Liver (tissue), 9 donors: ENCODE results near the gene BTF3L4. TPM values are rescaled to one million over a fixed set of nuclear protein-coding genes. Genes with fewer than 3 reads are reported as not detected.

Source experiments
- DNase-seq: peaks from one replicate; pipeline ENCODE4 v3.0.0-alpha.2; 2017; ENCODE audit warnings: low spot score
- H3K27ac ChIP-seq, 2 donors: one replicate each; pipeline ENCODE4 v1.7.0; 2013; ENCODE audit warnings: inconsistent platforms in 2 of 2, low read length in 2 of 2, control low read depth in 1 of 2, low read depth in 1 of 2, mild to moderate bottlenecking in 1 of 2
- H3K27me3 ChIP-seq, 4 donors: one replicate each; pipeline versions ENCODE4 v1.6.1 to v1.7.0; 2013; ENCODE audit warnings: low read length in 3 of 4, inconsistent platforms in 1 of 4, mild to moderate bottlenecking in 1 of 4, moderate library complexity in 1 of 4; ENCODE audit not compliant: control insufficient read depth in 4 of 4, insufficient read depth in 4 of 4
- H3K36me3 ChIP-seq, 4 donors: one replicate each; pipeline versions ENCODE4 v1.6.1 to v1.7.0; 2013; ENCODE audit warnings: low read length in 3 of 4, mild to moderate bottlenecking in 3 of 4, low read depth in 1 of 4, moderate library complexity in 1 of 4; ENCODE audit not compliant: control insufficient read depth in 4 of 4, insufficient read depth in 3 of 4
- H3K4me1 ChIP-seq, 4 donors: one replicate each; pipeline versions ENCODE4 v1.6.1 to v1.7.0; 2013; ENCODE audit warnings: low read length in 3 of 4, mild to moderate bottlenecking in 3 of 4, moderate library complexity in 1 of 4; ENCODE audit not compliant: control insufficient read depth in 4 of 4, insufficient read depth in 4 of 4
- H3K4me3 ChIP-seq, 3 donors: one replicate each; pipeline versions ENCODE4 v1.6.1 to v1.7.0; 2013; ENCODE audit warnings: low read length in 3 of 3, control low read depth in 1 of 3, low read depth in 1 of 3, mild to moderate bottlenecking in 1 of 3
- H3K9ac ChIP-seq, 2 donors: one replicate each; pipeline ENCODE4 v1.7.0; 2013; ENCODE audit warnings: low read length in 2 of 2, mild to moderate bottlenecking in 2 of 2, moderate library complexity in 2 of 2, control low read depth in 1 of 2, low read depth in 1 of 2
- H3K9me3 ChIP-seq, 4 donors: one replicate each; pipeline versions ENCODE4 v1.6.1 to v1.7.0; 2013; ENCODE audit warnings: low read length in 3 of 4; ENCODE audit not compliant: control insufficient read depth in 4 of 4
- EGR1 ChIP-seq, 2 donors: IDR thresholded peaks; 2 replicates each; pipeline ENCODE4 v1.6.1; 2016 to 2018; ENCODE audit warnings: antibody characterized with exemption in 2 of 2, low read depth in 2 of 2
- FOXA1 ChIP-seq: IDR thresholded peaks from 2 replicates; pipeline ENCODE4 v1.6.1; 2016; ENCODE audit warnings: antibody characterized with exemption
- FOXA2 ChIP-seq: IDR thresholded peaks from 2 replicates; pipeline ENCODE4 v1.6.1; 2016; ENCODE audit warnings: antibody characterized with exemption
- GABPA ChIP-seq, 2 donors: IDR thresholded peaks in 1 of 2; conservative IDR thresholded peaks in 1 of 2; 2 replicates each; pipeline ENCODE4 v1.6.1; 2016; ENCODE audit warnings: antibody characterized with exemption in 2 of 2, mild to moderate bottlenecking in 1 of 2, moderate library complexity in 1 of 2
- HNF4A ChIP-seq, 2 donors: conservative IDR thresholded peaks; 2 replicates each; pipeline ENCODE4 v1.6.1; 2016; ENCODE audit warnings: antibody characterized with exemption in 2 of 2, mild to moderate bottlenecking in 2 of 2
- HNF4G ChIP-seq: IDR thresholded peaks from 2 replicates; pipeline ENCODE4 v1.6.1; 2016; ENCODE audit warnings: antibody characterized with exemption
- JUND ChIP-seq, 2 donors: IDR thresholded peaks; 2 replicates each; pipeline ENCODE4 v1.6.1; 2016; ENCODE audit warnings: antibody characterized with exemption in 2 of 2
- NR2F2 ChIP-seq: IDR thresholded peaks from 2 replicates; pipeline ENCODE4 v1.6.1; 2016; ENCODE audit warnings: antibody characterized with exemption
- RAD21 ChIP-seq, 2 donors: IDR thresholded peaks; 2 replicates each; pipeline ENCODE4 v1.6.1; 2016; ENCODE audit warnings: antibody characterized with exemption in 2 of 2, mild to moderate bottlenecking in 2 of 2
- RXRA ChIP-seq, 2 donors: IDR thresholded peaks; 2 replicates each; pipeline ENCODE4 v1.6.1; 2017 to 2018; ENCODE audit warnings: antibody characterized with exemption in 2 of 2, mild to moderate bottlenecking in 1 of 2
- SP1 ChIP-seq: IDR thresholded peaks from 2 replicates; pipeline ENCODE4 v1.6.1; 2018; ENCODE audit warnings: antibody characterized with exemption, mild to moderate bottlenecking
- TAF1 ChIP-seq: conservative IDR thresholded peaks from 2 replicates; pipeline ENCODE4 v1.6.1; 2016; ENCODE audit warnings: antibody characterized with exemption, mild to moderate bottlenecking
- YY1 ChIP-seq: IDR thresholded peaks from 2 replicates; pipeline ENCODE4 v1.6.1; 2016; ENCODE audit warnings: antibody characterized with exemption, mild to moderate bottlenecking
- WGBS: extraction: QIAGEN DNeasy Blood & Tissue Kit; methylation state at CpG from one replicate; pipeline ENCODE4 v1.1.7; 2013; 5-methylcytosine and 5-hydroxymethylcytosine counted together
- polyA plus RNA-seq, 2 donors: library from polyadenylated mRNA; stranded (reverse) in 1 of 2; unstranded in 1 of 2; fragments of 200-250 nt in 1 of 2; fragments of >200 nt in 1 of 2; fragmentation: Nextera tagmentation in 1 of 2; extraction: Ambion mirVana in 1 of 2; gene quantifications; one replicate each; pipeline versions ENCODE4 v1.2.1 to v1.2.3, GENCODE V29; 2013 to 2015
- total RNA-seq, 2 donors: library from RNA; depleted of rRNA; stranded (reverse); fragments of >200 nt; gene quantifications; one replicate each; pipeline ENCODE4 v1.2.3, GENCODE V29; 2014
- TF ChIP-seq, protein P1 (sequence below): IDR thresholded peaks from 2 replicates; pipeline ENCODE4 v1.6.1; 2016; ENCODE audit warnings: antibody characterized with exemption, mild to moderate bottlenecking
- TF ChIP-seq, protein P2 (sequence below): fragments of 150-350 bp; IDR thresholded peaks from 2 replicates; pipeline ENCODE4 v1.5.1; 2017; ENCODE audit warnings: improper control_type of control experiment, low read depth, low read length; ENCODE audit not compliant: missing input control
- TF ChIP-seq, protein P3 (sequence below): IDR thresholded peaks from 2 replicates; pipeline ENCODE4 v1.6.1; 2016; ENCODE audit warnings: antibody characterized with exemption
- TF ChIP-seq, protein P4 (sequence below): IDR thresholded peaks from 2 replicates; pipeline ENCODE4 v1.6.1; 2016; ENCODE audit warnings: antibody characterized with exemption
- donor health status: healthy.
- donor health status: healthy.
- donor health status: healthy.
- donor health status: healthy.
- donor health status: healthy.

The BTF3L4 gene
- total and polyA plus RNA-seq, 4 donors = 13.4 to 33.3 (median 18.5) TPM

DNA sequence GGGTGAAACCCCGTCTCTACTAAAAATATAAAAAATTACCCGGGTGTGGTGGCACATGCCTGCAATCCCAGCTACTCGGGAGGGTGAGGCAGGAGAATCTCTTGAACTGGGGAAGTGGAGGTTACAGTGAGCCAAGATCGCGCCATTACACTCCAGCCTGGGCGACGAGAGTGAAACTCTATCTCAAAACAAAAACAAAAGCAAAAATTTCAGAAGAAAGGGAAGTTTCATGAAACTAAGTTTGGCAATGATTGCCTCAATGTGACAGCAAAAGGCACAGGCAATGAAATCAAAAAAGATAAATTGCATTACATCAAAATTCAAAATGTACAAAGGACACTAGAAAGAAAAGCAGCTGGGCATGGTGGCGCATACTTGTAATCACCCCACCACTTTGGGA lies 40.1 kb downstream of the BTF3L4 start (continued):
- TF ChIP-seq, protein P1, sequence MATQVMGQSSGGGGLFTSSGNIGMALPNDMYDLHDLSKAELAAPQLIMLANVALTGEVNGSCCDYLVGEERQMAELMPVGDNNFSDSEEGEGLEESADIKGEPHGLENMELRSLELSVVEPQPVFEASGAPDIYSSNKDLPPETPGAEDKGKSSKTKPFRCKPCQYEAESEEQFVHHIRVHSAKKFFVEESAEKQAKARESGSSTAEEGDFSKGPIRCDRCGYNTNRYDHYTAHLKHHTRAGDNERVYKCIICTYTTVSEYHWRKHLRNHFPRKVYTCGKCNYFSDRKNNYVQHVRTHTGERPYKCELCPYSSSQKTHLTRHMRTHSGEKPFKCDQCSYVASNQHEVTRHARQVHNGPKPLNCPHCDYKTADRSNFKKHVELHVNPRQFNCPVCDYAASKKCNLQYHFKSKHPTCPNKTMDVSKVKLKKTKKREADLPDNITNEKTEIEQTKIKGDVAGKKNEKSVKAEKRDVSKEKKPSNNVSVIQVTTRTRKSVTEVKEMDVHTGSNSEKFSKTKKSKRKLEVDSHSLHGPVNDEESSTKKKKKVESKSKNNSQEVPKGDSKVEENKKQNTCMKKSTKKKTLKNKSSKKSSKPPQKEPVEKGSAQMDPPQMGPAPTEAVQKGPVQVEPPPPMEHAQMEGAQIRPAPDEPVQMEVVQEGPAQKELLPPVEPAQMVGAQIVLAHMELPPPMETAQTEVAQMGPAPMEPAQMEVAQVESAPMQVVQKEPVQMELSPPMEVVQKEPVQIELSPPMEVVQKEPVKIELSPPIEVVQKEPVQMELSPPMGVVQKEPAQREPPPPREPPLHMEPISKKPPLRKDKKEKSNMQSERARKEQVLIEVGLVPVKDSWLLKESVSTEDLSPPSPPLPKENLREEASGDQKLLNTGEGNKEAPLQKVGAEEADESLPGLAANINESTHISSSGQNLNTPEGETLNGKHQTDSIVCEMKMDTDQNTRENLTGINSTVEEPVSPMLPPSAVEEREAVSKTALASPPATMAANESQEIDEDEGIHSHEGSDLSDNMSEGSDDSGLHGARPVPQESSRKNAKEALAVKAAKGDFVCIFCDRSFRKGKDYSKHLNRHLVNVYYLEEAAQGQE = no peak
- TF ChIP-seq, protein P2, sequence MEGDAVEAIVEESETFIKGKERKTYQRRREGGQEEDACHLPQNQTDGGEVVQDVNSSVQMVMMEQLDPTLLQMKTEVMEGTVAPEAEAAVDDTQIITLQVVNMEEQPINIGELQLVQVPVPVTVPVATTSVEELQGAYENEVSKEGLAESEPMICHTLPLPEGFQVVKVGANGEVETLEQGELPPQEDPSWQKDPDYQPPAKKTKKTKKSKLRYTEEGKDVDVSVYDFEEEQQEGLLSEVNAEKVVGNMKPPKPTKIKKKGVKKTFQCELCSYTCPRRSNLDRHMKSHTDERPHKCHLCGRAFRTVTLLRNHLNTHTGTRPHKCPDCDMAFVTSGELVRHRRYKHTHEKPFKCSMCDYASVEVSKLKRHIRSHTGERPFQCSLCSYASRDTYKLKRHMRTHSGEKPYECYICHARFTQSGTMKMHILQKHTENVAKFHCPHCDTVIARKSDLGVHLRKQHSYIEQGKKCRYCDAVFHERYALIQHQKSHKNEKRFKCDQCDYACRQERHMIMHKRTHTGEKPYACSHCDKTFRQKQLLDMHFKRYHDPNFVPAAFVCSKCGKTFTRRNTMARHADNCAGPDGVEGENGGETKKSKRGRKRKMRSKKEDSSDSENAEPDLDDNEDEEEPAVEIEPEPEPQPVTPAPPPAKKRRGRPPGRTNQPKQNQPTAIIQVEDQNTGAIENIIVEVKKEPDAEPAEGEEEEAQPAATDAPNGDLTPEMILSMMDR = no peak

DNA sequence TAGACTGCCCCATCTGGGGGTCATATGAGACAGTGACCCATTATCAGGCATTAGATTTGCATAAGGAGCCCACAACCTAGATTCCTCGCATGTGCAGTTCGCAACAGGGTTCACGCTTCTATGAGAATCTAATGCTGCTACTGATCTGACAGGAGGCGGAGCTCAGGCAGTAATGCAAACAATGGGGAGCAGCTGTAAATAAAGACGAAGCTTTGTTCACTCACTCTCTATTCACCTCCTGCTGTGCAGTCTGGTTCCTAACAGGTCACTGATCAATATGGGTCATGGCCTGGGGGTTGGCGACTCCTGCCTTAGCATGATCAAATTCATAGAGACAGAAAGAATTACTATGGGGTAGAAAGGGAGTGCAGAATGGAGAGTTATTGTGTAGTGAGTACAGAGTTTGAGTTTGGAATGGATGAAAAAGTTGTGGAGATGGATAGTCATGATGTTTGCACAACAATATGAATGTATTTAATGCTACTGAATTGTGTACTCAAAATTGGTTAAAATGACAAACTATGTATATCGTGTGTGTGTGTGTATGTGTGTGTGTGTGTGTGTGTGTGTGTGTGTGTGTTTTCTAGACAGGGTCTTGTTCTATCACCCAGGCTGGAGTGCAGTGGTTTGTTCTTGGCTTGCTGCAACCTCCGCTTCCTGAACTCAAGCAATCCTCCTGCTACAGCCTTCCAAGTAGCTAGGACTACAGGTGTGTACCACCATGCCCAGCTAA lies 42.2 kb downstream of the BTF3L4 start:
- 48% methylated on average over 8 of the region's 8 CpGs for WGBS
- DNase-seq = no peak
- peaks cover 0 to 5% (median 1%) of the 10 kb centered on the region in 4 donors for H3K4me1 ChIP-seq
- TF ChIP-seq RXRA (IDR thresholded peaks at IDR 0.05) = peak in 1 of 2 donors; percentile 69
- no peak for TF ChIP-seq HNF4G
- peak in 1 of 2 donors; percentile 6 for TF ChIP-seq RAD21 (IDR thresholded peaks at IDR 0.05)
- no peak for TF ChIP-seq JUND (IDR thresholded peaks at IDR 0.05)
- TF ChIP-seq TAF1 = no peak
- no peak for TF ChIP-seq NR2F2
- TF ChIP-seq, protein P1 = no peak
- H3K4me3 ChIP-seq = no peak overlapping the region
- no peak overlapping the region for H3K9ac ChIP-seq
- H3K9me3 ChIP-seq = no peaks in the 10 kb centered on the region
- H3K36me3 ChIP-seq = no peaks in the 10 kb centered on the region
- no peaks in the 10 kb centered on the region for H3K27me3 ChIP-seq
- no peak overlapping the region for H3K27ac ChIP-seq

DNA sequence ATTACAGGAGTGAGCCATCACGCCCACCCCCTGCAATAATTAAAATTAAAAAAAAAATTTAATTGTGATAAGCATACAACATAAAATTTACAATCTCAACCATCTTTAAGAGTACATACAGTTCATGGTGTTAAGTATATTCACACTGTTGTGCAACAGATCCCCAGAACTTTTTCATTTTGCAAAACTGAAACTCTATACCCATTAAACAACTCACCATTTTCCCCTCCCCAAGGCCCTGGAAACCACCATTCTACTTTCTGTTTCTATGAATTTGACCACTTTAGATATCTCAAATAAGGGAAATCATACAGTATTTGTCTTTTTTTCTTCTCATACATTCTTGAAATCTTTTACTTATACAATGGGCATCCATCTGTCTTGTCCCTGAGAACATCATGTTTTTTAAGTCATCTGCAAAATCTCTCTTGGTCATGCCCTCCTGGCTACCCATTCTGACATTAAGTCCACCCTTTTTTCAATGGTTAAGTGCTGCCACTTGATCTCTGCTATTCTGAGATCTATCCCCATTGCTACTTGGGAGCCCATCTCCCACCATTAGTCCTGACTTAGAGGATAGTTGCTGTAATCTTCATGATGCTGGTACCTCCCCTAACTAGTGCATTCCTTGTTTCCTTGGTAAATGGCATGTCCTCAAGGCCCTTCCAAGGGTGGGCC lies 46.4 kb downstream of the BTF3L4 start:
- no peak overlapping the region for H3K9ac ChIP-seq
- H3K9me3 ChIP-seq = no peaks in the 10 kb centered on the region
- H3K4me3 ChIP-seq = no peak overlapping the region
- H3K4me1 ChIP-seq = peaks cover 0 to 5% (median 1%) of the 10 kb centered on the region in 4 donors
- H3K27ac ChIP-seq = no peak overlapping the region
- no peak for DNase-seq
- 92% methylated on average over 1 of the region's 1 CpG for WGBS
- H3K27me3 ChIP-seq = no peaks in the 10 kb centered on the region
- no peaks in the 10 kb centered on the region for H3K36me3 ChIP-seq
- TF ChIP-seq FOXA1 = no peak
- TF ChIP-seq, protein P3, sequence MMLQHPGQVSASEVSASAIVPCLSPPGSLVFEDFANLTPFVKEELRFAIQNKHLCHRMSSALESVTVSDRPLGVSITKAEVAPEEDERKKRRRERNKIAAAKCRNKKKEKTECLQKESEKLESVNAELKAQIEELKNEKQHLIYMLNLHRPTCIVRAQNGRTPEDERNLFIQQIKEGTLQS = no peak
- TF ChIP-seq TAF1 = no peak
- TF ChIP-seq, protein P2 = no peak
- no peak for TF ChIP-seq NR2F2
- no peak for TF ChIP-seq EGR1 (IDR thresholded peaks at IDR 0.05; ENCODE audit: low read depth in 2 of 2)
- TF ChIP-seq GABPA (IDR thresholded peaks at IDR 0.05 in 1 of 2, conservative IDR thresholded peaks at IDR 0.05 in 1 of 2) = no peak
- TF ChIP-seq SP1 = no peak
- TF ChIP-seq FOXA2 = no peak
- no peak for TF ChIP-seq JUND (IDR thresholded peaks at IDR 0.05)
- TF ChIP-seq HNF4A (conservative IDR thresholded peaks at IDR 0.05) = no peak
- no peak for TF ChIP-seq YY1
- no peak for TF ChIP-seq HNF4G
- TF ChIP-seq, protein P4, sequence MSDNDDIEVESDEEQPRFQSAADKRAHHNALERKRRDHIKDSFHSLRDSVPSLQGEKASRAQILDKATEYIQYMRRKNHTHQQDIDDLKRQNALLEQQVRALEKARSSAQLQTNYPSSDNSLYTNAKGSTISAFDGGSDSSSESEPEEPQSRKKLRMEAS = no peak
